Non-pigmented ciliary epithelial cell (primary cell): ENCODE data around the gene ADAM17.
"Not testable (repeated sequence)": the region's sequence is repeated elsewhere in the genome, so short reads cannot be mapped to it uniquely, and the experiment has no call there.

ENCODE experiments used
- DNase-seq: peaks from one replicate; pipeline ENCODE4 v3.0.0-alpha.2; 2010; ENCODE audit warnings: low read depth

ADAM17 gene

GRCh38 chr2:9555297-9556120 is at the start of gene ADAM17:
Gene ADAM17, minus strand, starts transcription at chr2:9555830. Its CDS starts 225 bp downstream, at chr2:9555605.
- peak; percentile 67 for DNase-seq

DNA sequence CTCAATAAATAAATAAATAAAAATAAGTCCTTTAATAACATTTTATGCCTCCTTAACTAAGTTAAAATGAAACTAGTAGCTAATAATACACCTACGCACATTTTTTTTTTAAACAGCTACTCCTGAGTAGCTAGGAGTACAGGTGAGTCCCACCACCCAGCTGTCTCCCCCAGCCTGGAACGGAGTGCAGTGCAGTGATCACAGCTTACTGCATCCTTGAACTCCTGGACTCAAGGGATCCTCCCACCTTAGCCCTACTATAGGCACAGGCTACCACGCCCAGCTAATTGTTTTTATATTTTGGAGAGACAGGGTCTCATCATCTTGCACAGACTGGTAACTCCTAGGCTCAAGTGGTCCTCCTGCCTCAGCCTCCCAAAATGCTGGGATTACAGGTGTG is 46.8 kb upstream of the ADAM17 start:
- DNase-seq, result no peak

- no peak for DNase-seq
These were observed 45.8 kb upstream of the ADAM17 start for GRCh38 chr2:9601397-9601796.

GRCh38 chr2:9599430-9599829 is 43.8 kb upstream of the ADAM17 start:
- no peak for DNase-seq

DNA sequence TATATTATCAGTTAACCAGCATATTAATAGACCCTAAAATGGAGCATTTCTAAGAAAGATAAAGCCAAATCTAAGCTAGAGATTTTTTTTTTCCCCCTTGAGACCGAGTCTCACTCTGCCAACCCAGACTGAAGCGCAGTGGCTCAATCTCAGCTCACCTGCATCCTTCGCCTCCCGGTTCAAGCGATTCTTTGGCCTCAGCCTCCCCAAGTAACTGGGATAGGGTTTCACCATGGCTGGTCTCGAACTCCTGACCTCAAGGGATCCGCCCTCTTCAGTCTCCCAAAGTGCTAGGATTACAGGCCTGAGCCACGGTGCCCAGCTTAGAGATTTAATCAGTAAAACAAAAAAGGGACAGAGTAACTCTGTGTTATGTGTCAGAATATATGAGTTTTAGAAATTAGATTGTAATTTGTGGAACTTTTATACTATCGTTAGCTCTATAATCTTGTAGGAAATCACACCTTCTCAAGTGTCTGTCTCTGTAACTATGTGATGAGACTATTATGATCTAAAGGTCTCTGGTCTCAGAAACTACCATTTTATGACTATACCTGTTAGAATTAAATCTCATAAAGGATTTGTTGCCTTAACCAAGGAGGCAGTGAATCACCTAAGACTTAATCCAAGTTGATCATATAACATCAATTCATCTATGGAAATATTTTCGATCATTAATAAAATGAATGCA is 41.1 kb upstream of the ADAM17 start:
- no peak for DNase-seq

- no peak for DNase-seq
These were observed 40.1 kb upstream of the ADAM17 start for GRCh38 chr2:9595746-9596145.

DNA sequence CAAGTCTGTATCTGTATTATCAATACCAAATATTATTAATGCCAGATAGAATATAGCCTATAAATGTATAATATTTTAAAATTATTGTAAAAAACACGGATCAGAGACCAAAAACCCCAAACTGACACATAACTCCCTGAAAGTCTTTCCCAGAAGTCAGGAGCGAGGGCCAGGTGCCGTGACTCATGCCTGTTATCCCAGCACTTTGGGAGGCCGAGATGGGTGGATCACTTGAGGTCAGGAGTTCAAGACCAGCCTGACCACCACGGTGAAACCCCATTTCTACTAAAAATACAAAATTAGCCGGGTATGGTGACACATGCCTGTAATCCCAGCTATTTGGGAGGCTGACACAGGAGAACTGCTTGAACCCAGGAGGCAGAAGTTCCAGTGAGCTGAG is 39.6 kb upstream of the ADAM17 start:
- DNase-seq, result not testable (repeated sequence)

GRCh38 chr2:9594366-9595054 is 38.9 kb upstream of the ADAM17 start:
- DNase-seq, result peak; percentile 88

DNA sequence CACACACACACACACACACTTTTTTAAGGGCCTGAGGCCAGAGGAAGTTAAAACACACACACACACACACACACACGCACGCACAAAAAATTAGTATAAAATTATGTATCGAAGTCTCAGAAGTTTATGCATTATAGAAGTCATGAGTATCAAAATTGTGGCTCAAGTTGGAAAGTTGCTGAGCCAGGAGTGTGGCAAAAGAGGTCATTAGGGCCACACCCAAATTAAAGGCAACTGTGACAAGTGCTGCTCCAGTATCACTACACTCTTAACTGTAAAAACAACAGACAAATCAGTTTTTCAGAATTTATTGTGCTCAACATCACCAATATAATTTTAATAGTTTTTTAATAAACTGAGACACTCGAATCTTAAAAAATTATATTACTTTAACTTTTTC is 38.3 kb upstream of the ADAM17 start:
- no peak for DNase-seq

GRCh38 chr2:9592699-9593098 is 37.1 kb upstream of the ADAM17 start:
- DNase-seq, result no peak

GRCh38 chr2:9590641-9591040 is 35.0 kb upstream of the ADAM17 start:
- no peak for DNase-seq

DNA sequence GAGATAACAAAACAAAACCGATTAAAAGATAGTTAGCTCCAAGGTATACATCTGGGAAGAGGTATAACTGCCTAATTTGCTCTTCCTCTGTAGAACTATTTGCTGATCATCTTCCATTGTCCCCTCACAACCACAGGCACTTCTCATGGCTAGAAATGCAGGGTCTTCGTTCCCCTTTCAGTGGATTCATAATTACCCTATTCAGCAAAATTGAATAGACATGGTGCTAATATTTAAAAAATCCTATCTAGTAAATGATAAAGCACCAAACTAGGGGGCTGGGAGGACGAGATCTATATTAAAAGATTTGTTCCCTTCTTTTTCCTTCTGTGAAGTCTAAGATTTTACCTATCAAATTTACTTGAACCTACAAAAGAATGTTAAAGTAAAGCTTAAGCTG is 30.8 kb upstream of the ADAM17 start:
- DNase-seq, result no peak

- DNase-seq, result no peak
These were observed 29.9 kb upstream of the ADAM17 start for GRCh38 chr2:9585486-9585885.

- not testable (repeated sequence) for DNase-seq
These were observed 29.3 kb upstream of the ADAM17 start for GRCh38 chr2:9584902-9585301.

DNA sequence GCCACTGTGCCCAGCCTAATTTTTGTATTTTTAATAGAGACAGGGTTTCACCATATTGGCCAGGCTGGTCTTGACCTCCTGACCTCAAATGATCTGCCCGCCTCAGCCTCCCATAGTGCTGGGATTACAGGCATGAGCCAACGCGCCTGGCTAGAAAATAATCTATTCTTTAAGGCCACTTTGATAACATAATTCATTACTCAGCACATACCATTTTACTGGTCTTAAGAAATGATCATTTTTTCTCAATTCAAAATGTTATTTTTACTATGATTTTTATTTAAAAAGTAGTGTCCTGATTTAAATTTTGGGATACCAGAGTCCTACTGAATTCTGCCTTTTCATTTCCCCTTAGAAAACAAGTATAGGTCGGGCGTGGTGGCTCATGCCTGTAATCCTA is 27.0 kb upstream of the ADAM17 start:
- no peak for DNase-seq

DNA sequence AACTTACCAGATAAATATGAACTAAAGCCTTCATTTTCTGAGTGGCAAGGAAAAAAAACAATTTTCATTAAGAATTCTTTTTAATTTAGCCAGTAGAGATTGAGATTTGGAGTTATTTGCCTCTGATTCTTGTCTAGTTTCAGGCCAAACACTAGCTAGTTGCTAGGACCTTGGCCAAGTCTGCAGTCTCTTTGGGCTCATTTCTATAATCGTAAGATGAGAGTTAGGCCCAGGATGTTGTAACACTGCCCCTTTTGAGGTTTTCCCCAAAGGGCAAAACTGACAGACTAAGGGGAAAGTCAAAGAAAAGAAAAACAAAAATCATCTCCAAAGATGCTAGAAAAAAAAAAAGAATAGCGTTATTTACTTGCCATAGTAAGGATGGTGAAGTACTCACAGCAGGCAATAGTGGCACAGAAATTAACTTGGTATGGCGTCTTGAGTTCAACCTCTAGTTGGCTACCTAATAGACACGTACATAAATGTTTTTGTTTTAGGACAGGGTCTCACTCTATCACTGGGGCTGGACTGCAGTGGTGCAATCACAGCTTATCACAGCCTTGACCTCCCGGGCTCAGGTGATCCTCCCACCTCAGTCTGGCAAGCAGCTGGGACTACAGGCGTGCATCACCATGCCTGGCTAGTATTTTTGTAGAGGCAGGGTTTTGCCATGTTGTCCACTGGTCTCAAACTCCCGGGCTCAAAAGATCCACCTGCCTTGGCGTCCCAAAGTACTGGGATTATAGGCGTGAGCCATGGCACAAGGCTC is 23.0 kb upstream of the ADAM17 start:
- no peak for DNase-seq

- no peak for DNase-seq
These were observed 18.7 kb upstream of the ADAM17 start for GRCh38 chr2:9574331-9574730.

DNA sequence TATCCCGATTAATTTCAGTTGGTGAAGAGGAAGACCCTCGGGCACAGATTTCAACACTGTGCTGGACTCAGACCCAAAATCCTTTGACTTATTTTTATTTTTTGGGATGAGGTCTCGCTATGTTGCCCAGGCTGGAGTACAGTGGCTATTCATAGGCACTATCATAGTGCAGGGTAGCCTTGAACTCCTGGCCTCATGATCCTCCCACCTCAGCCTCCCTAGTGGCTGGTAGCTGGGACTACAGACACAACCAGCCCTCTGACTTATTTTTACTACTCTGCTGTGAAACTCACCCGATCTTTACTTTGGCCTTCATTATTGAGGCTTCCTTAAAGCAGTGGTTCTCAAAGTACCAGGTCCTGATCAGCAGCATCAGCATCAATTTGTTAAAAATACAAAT is 18.2 kb upstream of the ADAM17 start:
- DNase-seq, result no peak

DNA sequence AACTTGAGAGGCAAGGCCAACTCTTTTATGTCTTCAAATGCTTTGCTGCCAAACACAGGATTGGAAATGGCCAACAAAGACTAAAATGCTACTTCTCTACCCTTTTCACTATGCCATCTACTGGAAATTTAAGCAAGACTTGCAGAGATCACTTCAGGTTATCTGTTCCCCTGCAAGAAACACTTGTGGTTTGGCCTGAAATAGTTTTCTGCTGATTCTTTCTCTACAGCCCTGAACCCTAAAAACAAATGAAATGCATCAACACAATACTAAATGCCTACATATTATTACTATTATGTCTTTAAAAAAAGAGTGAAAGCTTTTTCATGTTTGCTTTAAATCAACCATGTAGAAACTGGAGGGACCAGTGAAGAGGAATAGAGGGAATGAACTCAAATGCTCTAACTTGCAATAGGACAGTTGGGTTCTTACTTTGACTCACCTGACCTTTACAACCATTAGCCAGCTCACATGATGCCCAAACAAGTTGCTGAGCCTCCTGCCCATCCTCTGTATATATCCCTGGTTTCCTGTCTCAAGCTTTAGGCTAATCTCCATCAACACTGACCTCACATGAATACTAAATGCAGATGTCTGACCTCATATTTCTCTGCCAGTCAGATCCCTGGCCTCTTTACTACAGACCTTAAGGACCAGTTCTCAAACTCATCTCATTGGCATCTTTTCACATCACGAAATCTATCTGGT is 17.5 kb upstream of the ADAM17 start:
- DNase-seq, result no peak

DNA sequence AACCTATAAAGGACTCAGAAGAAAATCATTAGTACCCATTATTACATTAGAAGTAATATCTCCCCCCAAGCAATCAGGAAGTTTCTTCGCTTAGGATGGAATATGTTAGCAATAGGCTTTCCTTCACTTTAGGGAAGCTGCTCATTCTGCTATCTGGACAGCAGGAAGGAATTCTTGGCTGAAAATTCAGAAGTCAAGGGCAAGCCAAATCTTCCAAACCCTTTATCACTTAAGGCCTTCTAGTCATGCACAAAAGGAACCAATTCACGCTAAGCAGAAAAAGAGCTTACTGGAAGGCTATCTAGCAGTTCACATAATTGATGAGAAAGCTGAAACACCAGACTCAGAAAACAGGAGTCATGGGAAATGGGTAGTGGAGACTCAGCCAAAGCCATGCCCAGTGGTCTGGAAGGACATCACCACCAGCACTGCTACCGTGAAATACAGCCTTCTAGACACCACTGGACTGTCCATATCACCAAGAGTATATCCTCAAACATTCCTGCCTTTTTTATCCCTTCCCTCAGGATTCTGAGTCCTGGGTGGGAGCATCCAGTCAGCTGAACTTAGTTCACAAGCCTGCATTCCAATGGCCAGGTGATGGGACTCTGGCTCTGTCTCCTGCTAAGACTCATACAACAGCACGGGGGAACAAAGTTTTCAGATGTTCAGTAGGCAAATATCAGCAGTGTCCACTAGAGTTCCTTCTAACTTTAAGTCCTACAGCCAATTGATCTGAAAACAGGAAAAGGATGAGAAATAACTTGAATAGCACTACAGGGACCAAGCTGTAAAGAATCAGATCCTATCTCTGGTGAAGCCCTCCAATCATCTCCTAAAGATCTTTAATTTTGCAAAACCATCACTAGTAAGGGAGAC is 14.8 kb upstream of the ADAM17 start:
- no peak for DNase-seq
